ENCODE measurements around the gene BCAS3.

Gene BCAS3

GRCh38 chr17:61405686-61406536 lies 728.3 kb downstream of the BCAS3 start:
- no peak for DNase-seq (ENCODE audit: low read depth)
- TF ChIP-seq, protein P1, sequence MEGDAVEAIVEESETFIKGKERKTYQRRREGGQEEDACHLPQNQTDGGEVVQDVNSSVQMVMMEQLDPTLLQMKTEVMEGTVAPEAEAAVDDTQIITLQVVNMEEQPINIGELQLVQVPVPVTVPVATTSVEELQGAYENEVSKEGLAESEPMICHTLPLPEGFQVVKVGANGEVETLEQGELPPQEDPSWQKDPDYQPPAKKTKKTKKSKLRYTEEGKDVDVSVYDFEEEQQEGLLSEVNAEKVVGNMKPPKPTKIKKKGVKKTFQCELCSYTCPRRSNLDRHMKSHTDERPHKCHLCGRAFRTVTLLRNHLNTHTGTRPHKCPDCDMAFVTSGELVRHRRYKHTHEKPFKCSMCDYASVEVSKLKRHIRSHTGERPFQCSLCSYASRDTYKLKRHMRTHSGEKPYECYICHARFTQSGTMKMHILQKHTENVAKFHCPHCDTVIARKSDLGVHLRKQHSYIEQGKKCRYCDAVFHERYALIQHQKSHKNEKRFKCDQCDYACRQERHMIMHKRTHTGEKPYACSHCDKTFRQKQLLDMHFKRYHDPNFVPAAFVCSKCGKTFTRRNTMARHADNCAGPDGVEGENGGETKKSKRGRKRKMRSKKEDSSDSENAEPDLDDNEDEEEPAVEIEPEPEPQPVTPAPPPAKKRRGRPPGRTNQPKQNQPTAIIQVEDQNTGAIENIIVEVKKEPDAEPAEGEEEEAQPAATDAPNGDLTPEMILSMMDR (IDR thresholded peaks at IDR 0.05; ENCODE audit: insufficient read depth, low read depth, low read length, missing control alignments): no peak
- H3K4me3 ChIP-seq (ENCODE audit: low read depth, low read length): no peak overlapping the region

DNA sequence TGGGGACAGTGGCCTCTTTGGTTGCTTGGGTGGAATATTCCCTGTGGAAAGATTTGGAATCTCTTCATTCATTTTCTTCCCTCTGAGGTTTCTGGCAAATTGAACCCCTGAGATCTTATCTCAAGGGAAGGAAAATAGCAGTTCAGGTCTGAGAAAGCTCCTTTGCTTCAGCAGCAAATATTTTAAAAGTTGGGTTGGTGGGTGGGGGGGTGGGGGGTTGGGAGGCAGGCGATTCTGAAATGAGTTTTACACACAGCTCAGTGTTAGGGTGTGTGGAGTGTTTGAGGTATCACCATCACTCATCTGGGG lies 728.8 kb downstream of the BCAS3 start:
- TF ChIP-seq, protein P1 (IDR thresholded peaks at IDR 0.05; ENCODE audit: insufficient read depth, low read depth, low read length, missing control alignments): no peak
- H3K4me3 ChIP-seq (ENCODE audit: low read depth, low read length): no peak overlapping the region
- no peak for DNase-seq (ENCODE audit: low read depth)

DNA sequence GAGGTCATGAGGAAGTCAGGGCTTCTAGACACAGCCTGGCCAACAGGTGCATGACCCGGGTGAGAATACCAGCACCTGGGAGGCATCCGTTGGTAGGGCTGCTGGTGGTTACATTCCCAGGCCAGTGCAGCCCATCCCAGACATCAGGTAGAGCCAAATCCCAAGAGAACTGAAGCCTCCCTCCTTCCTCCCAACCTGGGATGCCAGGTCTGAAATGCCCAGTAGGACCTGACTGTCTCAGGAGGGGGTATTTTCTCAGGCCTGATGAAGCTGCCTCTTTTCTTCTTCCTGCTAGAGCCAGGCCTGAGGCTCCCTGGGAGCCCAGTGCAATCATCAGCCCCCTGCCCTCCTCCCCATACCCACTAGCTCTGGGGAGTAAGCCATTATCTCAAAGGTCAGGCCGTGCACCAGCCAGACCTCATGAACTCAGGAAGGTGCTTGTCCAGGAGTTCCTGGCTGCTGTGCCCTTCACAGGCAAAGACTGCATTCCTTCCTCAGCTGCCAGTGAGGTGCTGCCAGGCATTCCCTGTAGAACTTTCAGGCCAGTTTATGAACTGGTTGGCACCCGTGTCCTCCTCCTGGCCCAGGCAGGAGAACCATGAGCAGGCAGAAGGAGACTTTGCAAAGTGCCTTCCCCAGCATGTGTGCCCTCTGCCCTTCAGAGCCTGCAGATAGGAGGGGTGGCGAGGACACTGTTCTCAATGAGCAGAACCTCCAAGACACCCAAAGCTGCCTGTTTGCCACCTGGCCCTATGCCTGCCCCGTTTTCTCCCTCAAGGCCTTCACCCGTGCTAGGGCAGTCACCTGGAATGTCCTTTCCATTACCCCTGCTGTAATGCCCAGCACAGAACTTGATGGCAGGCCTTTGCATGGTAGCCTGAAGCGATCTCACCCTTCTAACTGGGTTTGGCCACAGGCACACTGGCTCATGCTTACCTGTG lies 729.6 kb downstream of the BCAS3 start:
- no peak overlapping the region for H3K4me3 ChIP-seq (ENCODE audit: low read depth, low read length)
- DNase-seq (ENCODE audit: low read depth): no peak
- TF ChIP-seq, protein P1 (IDR thresholded peaks at IDR 0.05; ENCODE audit: insufficient read depth, low read depth, low read length, missing control alignments): no peak

GRCh38 chr17:61408151-61409041 lies 730.7 kb downstream of the BCAS3 start:
- no peak overlapping the region for H3K4me3 ChIP-seq (ENCODE audit: low read depth, low read length)
- TF ChIP-seq, protein P1 (IDR thresholded peaks at IDR 0.05; ENCODE audit: insufficient read depth, low read depth, low read length, missing control alignments): no peak
- DNase-seq (ENCODE audit: low read depth): no peak

DNA sequence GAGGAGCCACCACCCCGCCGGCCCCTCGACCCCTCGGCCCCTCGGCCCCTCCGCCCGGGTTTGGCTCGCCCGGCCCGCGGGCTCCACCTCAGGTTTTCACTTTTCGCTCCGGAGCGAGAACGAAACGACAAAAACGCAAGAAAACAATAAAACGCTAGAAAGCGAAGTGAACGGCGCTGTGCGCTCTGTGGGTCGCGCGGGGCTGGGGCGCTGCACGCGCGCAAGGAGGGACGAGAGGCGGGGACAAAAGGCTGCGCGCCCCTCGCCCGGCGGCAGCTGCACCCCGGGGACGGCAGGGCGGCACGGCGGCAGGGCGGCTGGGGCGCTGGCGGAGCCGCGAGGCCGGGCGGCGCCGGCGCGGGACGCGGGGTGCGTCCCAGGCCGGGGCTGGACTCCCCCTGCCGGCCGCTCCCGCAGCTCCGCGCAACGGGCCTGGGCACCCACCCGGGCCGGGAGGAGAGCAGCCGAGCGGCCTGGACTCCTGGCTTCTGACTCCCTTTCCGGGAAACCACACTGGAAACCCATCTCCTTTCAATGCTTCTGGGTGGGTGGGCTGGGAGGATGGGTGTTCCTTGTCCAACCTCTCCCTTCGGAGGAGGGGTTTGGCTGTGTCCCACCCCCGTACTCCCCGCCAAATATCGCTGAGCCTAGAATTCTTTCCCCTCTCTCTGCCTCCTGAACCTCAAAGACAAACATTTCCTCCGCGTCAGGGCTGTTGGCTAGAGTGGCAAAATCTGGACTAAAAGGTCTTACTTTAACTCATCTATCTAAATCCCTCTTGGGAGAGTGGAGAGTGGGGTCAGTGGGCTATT lies 731.9 kb downstream of the BCAS3 start:
- TF ChIP-seq, protein P1 (IDR thresholded peaks at IDR 0.05; ENCODE audit: insufficient read depth, low read depth, low read length, missing control alignments): peak; percentile 55
- peak; percentile 58 for DNase-seq (ENCODE audit: low read depth)
- H3K4me3 ChIP-seq (ENCODE audit: low read depth, low read length): peak overlapping the region; percentile 38

All from GM12865 (cell line).